HG03280 (cell line): ENCODE results near the gene ZNF771.
A peak's percentile ranks its signal among the peaks of the same experiment; 100 is the strongest.
"Not testable (repeated sequence)": the region's sequence is repeated elsewhere in the genome, so short reads cannot be mapped to it uniquely, and the experiment has no call there.

Experiments used
- ATAC-seq: cut with Tn5 transposase; IDR thresholded peaks from one replicate; pipeline ENCODE4 v1.9.1; 2021; ENCODE audit warnings: mild to moderate bottlenecking, moderate library complexity; ENCODE audit not compliant: unreplicated experiment

The ZNF771 gene

GRCh38 chr16:30375864-30376263 is 31.5 kb upstream of the ZNF771 start:
- no peak for ATAC-seq

- no peak for ATAC-seq
These were observed 30.9 kb upstream of the ZNF771 start for GRCh38 chr16:30376461-30376902.

GRCh38 chr16:30377050-30377811 is 30.2 kb upstream of the ZNF771 start:
- no peak for ATAC-seq

- ATAC-seq: peak; percentile 36
These were observed 29.6 kb upstream of the ZNF771 start for GRCh38 chr16:30377812-30378235.

- ATAC-seq: peak; percentile 92
These were observed 28.9 kb upstream of the ZNF771 start for GRCh38 chr16:30378236-30379157.

- no peak for ATAC-seq
These were observed 28.1 kb upstream of the ZNF771 start for GRCh38 chr16:30379158-30379783.

- no peak for ATAC-seq
These were observed 27.2 kb upstream of the ZNF771 start for GRCh38 chr16:30380072-30380802.

GRCh38 chr16:30380803-30381208 is 26.6 kb upstream of the ZNF771 start:
- no peak for ATAC-seq

GRCh38 chr16:30381291-30382041 is 25.9 kb upstream of the ZNF771 start:
- ATAC-seq: no peak

- ATAC-seq: no peak
These were observed 25.1 kb upstream of the ZNF771 start, which contains the start of gene SEPTIN1 for GRCh38 chr16:30382111-30382881. TSS of gene SEPTIN1 (minus strand) at chr16:30382561. CDS start at chr16:30382542, 19 bp downstream.

- no peak for ATAC-seq
These were observed 23.9 kb upstream of the ZNF771 start for GRCh38 chr16:30383521-30383920.

- ATAC-seq: no peak
These were observed 12.7 kb upstream of the ZNF771 start for GRCh38 chr16:30394592-30395154.

- ATAC-seq: peak; percentile 61
These were observed 12.0 kb upstream of the ZNF771 start, which contains the start of gene ZNF48 for GRCh38 chr16:30395155-30395991. TSS of gene ZNF48 (plus strand) at chr16:30395420. CDS start at chr16:30395795, 375 bp downstream.

GRCh38 chr16:30395992-30396585 is 11.3 kb upstream of the ZNF771 start:
- no peak for ATAC-seq

- ATAC-seq: not testable (repeated sequence)
These were observed 10.8 kb upstream of the ZNF771 start for GRCh38 chr16:30396627-30397026.

GRCh38 chr16:30397056-30397455 is 10.3 kb upstream of the ZNF771 start:
- no peak for ATAC-seq
